HCT116 (cell line): Measurements from ENCODE around the gene SPTB. TPM values are rescaled to one million over a fixed set of nuclear protein-coding genes. Genes with fewer than 3 reads are reported as not detected.

ENCODE experiments used
- ATAC-seq: fragments of 200-7000 bp; cut with Tn5 transposase; 2 replicates; pipeline ENCODE4 v1.9.1; 2020; ENCODE audit warnings: mild to moderate bottlenecking, moderate library complexity
- BruUV-seq: library from RNA; stranded (reverse); fragments of 400-500 nt; replicated peaks from 2 replicates; lab custom pipeline; 2021; lab: Mats Ljungman, UMichigan
- CTCF ChIA-PET: fragments of 300-600 bp; sonication (Branson Sonifier 250); formaldehyde crosslinking; loops from one replicate; lab custom pipeline; 2021; ENCODE audit warnings: antibody characterized with exemption; lab: Charles Lee
- POLR2A ChIA-PET: fragments of 300-600, 350-600 bp; sonication (Branson Sonifier 250); formaldehyde crosslinking; loops from one replicate; lab custom pipeline; 2021; ENCODE audit warnings: antibody characterized with exemption; lab: Charles Lee
- RAD21 ChIA-PET, 2 experiments: fragments of 300-600 bp; sonication (Branson Sonifier 250); formaldehyde crosslinking; loops; one replicate each; lab custom pipeline; 2023; ENCODE audit warnings: low total read pairs in 2 of 2; ENCODE audit not compliant: uncharacterized antibody in 2 of 2, unreplicated experiment in 2 of 2, low non-redundant PET in 1 of 2; lab: Charles Lee
- DNase-seq: peaks from one replicate; pipeline ENCODE4 v3.0.0-alpha.2; 2010; ENCODE audit warnings: low read depth, low spot score
- H2AFZ ChIP-seq: fragments of 200-600 bp; shearing (Covaris generic), sonication (generic); 2 replicates; pipeline ENCODE4 v1.6.1; 2017; ENCODE audit warnings: low read depth, mixed run types, mixed read lengths, antibody characterized with exemption, low read length; ENCODE audit not compliant: poor library complexity, severe bottlenecking
- H3K27ac ChIP-seq: 2 replicates; pipeline ENCODE4 v1.5.1; 2012; ENCODE audit warnings: low read depth, low read length
- H3K27me3 ChIP-seq: fragments of 200-600 bp; sonication (generic); 2 replicates; pipeline ENCODE4 v1.6.1; 2016; ENCODE audit warnings: mixed run types, low read length, mixed read lengths; ENCODE audit not compliant: insufficient read depth
- H3K36me3 ChIP-seq, 2 experiments: fragments of 200-500 bp in 1 of 2; fragments of 200-600 bp in 1 of 2; sonication (Bioruptor generic) in 1 of 2; sonication (generic) in 1 of 2; 2 replicates each; pipeline versions ENCODE4 v1.5.1 to v1.6.1; 2014 to 2016; ENCODE audit warnings: low read length in 2 of 2, inconsistent platforms in 1 of 2, mixed read lengths in 1 of 2, mixed run types in 1 of 2; ENCODE audit not compliant: insufficient read depth in 2 of 2, control insufficient read depth in 1 of 2
- H3K4me1 ChIP-seq, 2 experiments: fragments of 200-600 bp in 1 of 2; sonication (generic) in 1 of 2; 2 replicates each; pipeline versions ENCODE4 v1.5.1 to v1.6.1; 2012 to 2017; ENCODE audit warnings: low read length in 2 of 2, inconsistent platforms in 1 of 2, mild to moderate bottlenecking in 1 of 2, mixed read lengths in 1 of 2, mixed run types in 1 of 2, moderate library complexity in 1 of 2; ENCODE audit not compliant: insufficient read depth in 2 of 2, control insufficient read depth in 1 of 2
- H3K4me2 ChIP-seq: fragments of 200-600 bp; sonication (generic); 2 replicates; pipeline ENCODE4 v1.6.1; 2017; ENCODE audit warnings: mixed run types, low read length, mixed read lengths
- H3K4me3 ChIP-seq, 2 experiments: fragments of 200-600 bp in 1 of 2; sonication (generic) in 1 of 2; replicated peaks in 1 of 2; 2 replicates each; pipeline ENCODE4 v1.5.1; 2011 to 2016; ENCODE audit warnings: low read length in 2 of 2, control low read depth in 1 of 2, low read depth in 1 of 2, mild to moderate bottlenecking in 1 of 2, mixed read lengths in 1 of 2, mixed run types in 1 of 2
- H3K79me2 ChIP-seq: fragments of 200-600 bp; sonication (generic); 2 replicates; pipeline ENCODE4 v1.6.1; 2017; ENCODE audit warnings: mild to moderate bottlenecking, mixed run types, low read length, moderate library complexity, mixed read lengths; ENCODE audit not compliant: insufficient read depth
- H3K9ac ChIP-seq: fragments of 200-600 bp; sonication (generic); 2 replicates; pipeline ENCODE4 v1.6.1; 2016; ENCODE audit warnings: low read length, mixed read lengths
- H3K9me2 ChIP-seq: fragments of 200-600 bp; sonication (generic), shearing (Covaris generic); 2 replicates; pipeline ENCODE4 v1.6.1; 2017; ENCODE audit warnings: mixed run types, mild to moderate bottlenecking, moderate library complexity; ENCODE audit not compliant: insufficient read depth
- H3K9me3 ChIP-seq, 2 experiments: fragments of 200-500 bp in 1 of 2; fragments of 200-600 bp in 1 of 2; sonication (Bioruptor generic) in 1 of 2; sonication (generic) in 1 of 2; 2 replicates each; pipeline ENCODE4 v1.6.1; 2014 to 2017; ENCODE audit warnings: low read length in 2 of 2, mixed read lengths in 2 of 2, inconsistent platforms in 1 of 2, low read depth in 1 of 2, mild to moderate bottlenecking in 1 of 2, mixed run types in 1 of 2, moderate library complexity in 1 of 2; ENCODE audit not compliant: control insufficient read depth in 1 of 2, insufficient read depth in 1 of 2
- H4K20me1 ChIP-seq: fragments of 200-600 bp; sonication (generic), shearing (Covaris generic); 2 replicates; pipeline ENCODE4 v1.6.1; 2017; ENCODE audit warnings: mixed run types, mild to moderate bottlenecking, moderate library complexity; ENCODE audit not compliant: insufficient read depth
- ATF3 ChIP-seq: IDR thresholded peaks from 2 replicates; pipeline ENCODE4 v1.6.1; 2012
- CBX3 ChIP-seq: IDR thresholded peaks from 2 replicates; pipeline ENCODE4 v1.6.1; 2012; ENCODE audit warnings: low read depth
- EGR1 ChIP-seq: IDR thresholded peaks from 2 replicates; pipeline ENCODE4 v1.6.1; 2012; ENCODE audit warnings: low read depth
- EZH2 ChIP-seq: fragments of 200-600 bp; sonication (generic); IDR thresholded peaks from 2 replicates; pipeline ENCODE4 v1.6.1; 2017; ENCODE audit warnings: antibody characterized with exemption, mixed run types
- EZH2phosphoT487 ChIP-seq: fragments of 200-600 bp; IDR thresholded peaks from 2 replicates; pipeline ENCODE4 v1.6.1; 2018; ENCODE audit warnings: antibody characterized with exemption, borderline replicate concordance
- FOSL1 ChIP-seq: IDR thresholded peaks from 2 replicates; pipeline ENCODE4 v1.6.1; 2012; ENCODE audit warnings: low read depth
- JUND ChIP-seq: IDR thresholded peaks from 2 replicates; pipeline ENCODE4 v1.6.1; 2012
- POLR2A ChIP-seq: IDR thresholded peaks from 2 replicates; pipeline ENCODE4 v1.7.0; 2011; ENCODE audit warnings: borderline replicate concordance; ENCODE audit not compliant: insufficient read depth, insufficient read length; ENCODE audit errors: extremely low read depth
- POLR2AphosphoS5 ChIP-seq: IDR thresholded peaks from 2 replicates; pipeline ENCODE4 v1.6.1; 2011; ENCODE audit warnings: mild to moderate bottlenecking, low read depth, low read length, moderate library complexity
- RAD21 ChIP-seq: IDR thresholded peaks from 2 replicates; pipeline ENCODE4 v1.6.1; 2012; ENCODE audit warnings: low read depth, mild to moderate bottlenecking
- SIN3A ChIP-seq: IDR thresholded peaks from 2 replicates; pipeline ENCODE4 v1.6.1; 2012; ENCODE audit warnings: low read depth
- SP1 ChIP-seq: IDR thresholded peaks from 2 replicates; pipeline ENCODE4 v1.6.1; 2012; ENCODE audit warnings: low read depth
- SRF ChIP-seq: IDR thresholded peaks from 2 replicates; pipeline ENCODE4 v1.6.1; 2012; ENCODE audit warnings: low read depth
- TCF7L2 ChIP-seq: IDR thresholded peaks from 2 replicates; pipeline ENCODE4 v1.7.0; 2011; ENCODE audit warnings: borderline replicate concordance, inconsistent platforms; ENCODE audit not compliant: insufficient read depth, insufficient read length; ENCODE audit errors: extremely low read depth
- ZBTB33 ChIP-seq: IDR thresholded peaks from 2 replicates; pipeline ENCODE4 v1.6.1; 2011; ENCODE audit warnings: mild to moderate bottlenecking, low read length, moderate library complexity; ENCODE audit not compliant: insufficient replicate concordance; ENCODE audit errors: extremely low read depth
- ZFX ChIP-seq: fragments of 450-650 bp; IDR thresholded peaks from 2 replicates; pipeline ENCODE4 v1.6.1; 2017
- ZNF274 ChIP-seq: fragments of 200-500 bp; sonication (Bioruptor generic); IDR thresholded peaks from 2 replicates; pipeline ENCODE4 v1.6.1; 2014; ENCODE audit warnings: mild to moderate bottlenecking, low read depth, low read length, inconsistent platforms
- intact Hi-C: fragments of 100-400 bp; cut with micrococcal nuclease; formaldehyde crosslinking; loops from 2 replicates; pipeline ENCODE4 v1.10.0; 2022
- total RNA-seq: library from RNA; stranded (reverse); gene quantifications from one replicate; pipeline ENCODE4 v1.2.1, GENCODE V29; 2021; ENCODE audit not compliant: unreplicated experiment
- TF ChIP-seq, protein P1 (sequence below), 3 experiments: fragments of 200-600 bp in 1 of 3; sonication (generic) in 1 of 3; IDR thresholded peaks in 2 of 3; conservative IDR thresholded peaks in 1 of 3; 2 replicates each; pipeline ENCODE4 v1.5.1; 2012 to 2017; ENCODE audit warnings: low read depth in 2 of 3, low read length in 2 of 3, antibody characterized with exemption in 1 of 3, borderline replicate concordance in 1 of 3, control low read depth in 1 of 3, mild to moderate bottlenecking in 1 of 3, mixed read lengths in 1 of 3, mixed run types in 1 of 3, moderate library complexity in 1 of 3; ENCODE audit not compliant: insufficient read depth in 1 of 3
- TF ChIP-seq, protein P2 (sequence below): IDR thresholded peaks from 2 replicates; pipeline ENCODE4 v1.6.1; 2012

SPTB gene
- total RNA-seq, 1 experiment from 2014 or later, result 4.2 TPM

- CTCF ChIA-PET, result interaction anchor here (1.1 kb wide), 1 partner anchor 17 kb away, joined by 3 read pairs; no protein-coding TSS in a partner anchor
- no TSS peak for BruUV-seq
- no peaks in the 10 kb centered on the region for H4K20me1 ChIP-seq
Observed at GRCh38 chr14:64779472-64779871, 100.2 kb downstream of the SPTB start.

More at GRCh38 chr14:64779472-64779871, 100.2 kb downstream of the SPTB start:
- DNase-seq, result no peak
- TF ChIP-seq FOSL1, result no peak
- TF ChIP-seq EGR1, result no peak
- TF ChIP-seq EZH2phosphoT487, result no peak
- TF ChIP-seq SP1, result no peak
- TF ChIP-seq CBX3, result no peak
- no peak for TF ChIP-seq POLR2AphosphoS5
- no peak for TF ChIP-seq SIN3A
- TF ChIP-seq, protein P1, sequence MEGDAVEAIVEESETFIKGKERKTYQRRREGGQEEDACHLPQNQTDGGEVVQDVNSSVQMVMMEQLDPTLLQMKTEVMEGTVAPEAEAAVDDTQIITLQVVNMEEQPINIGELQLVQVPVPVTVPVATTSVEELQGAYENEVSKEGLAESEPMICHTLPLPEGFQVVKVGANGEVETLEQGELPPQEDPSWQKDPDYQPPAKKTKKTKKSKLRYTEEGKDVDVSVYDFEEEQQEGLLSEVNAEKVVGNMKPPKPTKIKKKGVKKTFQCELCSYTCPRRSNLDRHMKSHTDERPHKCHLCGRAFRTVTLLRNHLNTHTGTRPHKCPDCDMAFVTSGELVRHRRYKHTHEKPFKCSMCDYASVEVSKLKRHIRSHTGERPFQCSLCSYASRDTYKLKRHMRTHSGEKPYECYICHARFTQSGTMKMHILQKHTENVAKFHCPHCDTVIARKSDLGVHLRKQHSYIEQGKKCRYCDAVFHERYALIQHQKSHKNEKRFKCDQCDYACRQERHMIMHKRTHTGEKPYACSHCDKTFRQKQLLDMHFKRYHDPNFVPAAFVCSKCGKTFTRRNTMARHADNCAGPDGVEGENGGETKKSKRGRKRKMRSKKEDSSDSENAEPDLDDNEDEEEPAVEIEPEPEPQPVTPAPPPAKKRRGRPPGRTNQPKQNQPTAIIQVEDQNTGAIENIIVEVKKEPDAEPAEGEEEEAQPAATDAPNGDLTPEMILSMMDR (IDR thresholded peaks at IDR 0.05 in 2 of 3, conservative IDR thresholded peaks at IDR 0.05 in 1 of 3; ENCODE audit: borderline replicate concordance in 1 of 3, insufficient read depth in 1 of 3, low read depth in 2 of 3, low read length in 2 of 3), result no peak
- no peak for TF ChIP-seq ZNF274
- TF ChIP-seq ZBTB33, result no peak
- TF ChIP-seq POLR2A, result no peak
- no peak for TF ChIP-seq ATF3
- TF ChIP-seq SRF, result no peak
- TF ChIP-seq TCF7L2, result no peak
- no peak for TF ChIP-seq JUND
- TF ChIP-seq EZH2, result no peak
- TF ChIP-seq ZFX, result no peak
- TF ChIP-seq, protein P2, sequence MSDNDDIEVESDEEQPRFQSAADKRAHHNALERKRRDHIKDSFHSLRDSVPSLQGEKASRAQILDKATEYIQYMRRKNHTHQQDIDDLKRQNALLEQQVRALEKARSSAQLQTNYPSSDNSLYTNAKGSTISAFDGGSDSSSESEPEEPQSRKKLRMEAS, result no peak
- no peak for TF ChIP-seq RAD21
- TF ChIP-seq, all 23 proteins: peak for 0
- Histone ChIP-seq H3K36me3 (no peaks in the 10 kb centered on the region), H3K9me3 (no peaks in the 10 kb centered on the region), H3K4me2 (no peak overlapping the region), H3K4me1 (no peaks in the 10 kb centered on the region), H3K9ac (no peak overlapping the region), H3K9me2 (no peaks in the 10 kb centered on the region), H3K79me2 (no peaks in the 10 kb centered on the region), H3K4me3 (no peak overlapping the region), H3K27me3 (no peaks in the 10 kb centered on the region), H2AFZ (no peak overlapping the region), H3K27ac (no peak overlapping the region)
- ATAC-seq, result no peak
- RAD21 ChIA-PET, result no interaction called here
- POLR2A ChIA-PET, result no interaction called here
- intact Hi-C loops, result no loop called here
